GM18909 (cell line): ENCODE results near the gene GPR176.
"Not testable (repeated sequence)": the region's sequence is repeated elsewhere in the genome, so short reads cannot be mapped to it uniquely, and the experiment has no call there.

ENCODE experiments used
- ATAC-seq: cut with Tn5 transposase; IDR thresholded peaks from one replicate; pipeline ENCODE4 v1.9.1; 2021; ENCODE audit warnings: mild to moderate bottlenecking; ENCODE audit not compliant: unreplicated experiment, poor library complexity

The GPR176 gene

DNA sequence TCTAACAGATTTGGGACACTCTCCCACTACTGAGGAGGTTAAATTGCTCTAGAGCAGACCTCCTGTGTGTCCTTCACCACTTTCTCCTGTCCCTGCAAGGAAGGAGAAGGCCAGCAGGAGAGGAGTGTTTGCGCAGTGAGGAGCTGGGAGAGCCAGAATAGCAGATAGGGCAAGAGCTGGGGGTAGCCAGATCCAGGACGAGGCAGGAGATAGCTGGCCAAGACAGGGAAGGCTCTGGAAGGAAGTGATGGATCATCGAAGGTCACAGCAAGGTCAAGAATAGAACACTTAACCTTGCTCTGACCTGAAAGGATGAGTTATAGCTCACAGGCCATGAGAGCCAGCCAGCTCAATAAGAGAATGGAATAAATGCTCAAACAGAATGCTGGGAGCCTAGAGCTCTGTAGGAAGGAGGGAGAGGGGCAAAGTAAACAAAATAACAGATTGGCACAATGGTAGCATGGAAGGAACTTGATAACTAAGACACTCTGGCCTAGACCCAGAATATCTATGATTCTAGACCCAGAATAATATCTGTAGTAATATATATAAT lies 99.9 kb downstream of the GPR176 start:
- no peak for ATAC-seq

DNA sequence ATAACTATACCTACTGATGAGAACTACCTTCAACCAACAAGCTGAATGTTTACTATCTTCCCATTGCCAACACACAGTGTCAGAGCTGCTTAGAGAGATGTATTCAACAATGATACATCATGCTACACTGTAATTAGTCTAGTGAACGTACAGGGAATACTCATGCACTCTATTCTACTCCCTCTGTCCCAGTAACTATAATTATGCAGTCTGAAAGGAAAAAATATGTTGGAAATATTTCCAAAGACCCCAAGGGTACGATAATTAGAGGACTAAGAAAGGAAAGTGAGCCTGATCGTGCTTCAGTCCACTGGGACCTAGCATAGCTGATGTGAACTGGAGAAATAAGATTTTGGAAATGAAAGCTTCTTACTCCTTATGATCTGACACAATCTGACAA lies 100.5 kb downstream of the GPR176 start:
- no peak for ATAC-seq

DNA sequence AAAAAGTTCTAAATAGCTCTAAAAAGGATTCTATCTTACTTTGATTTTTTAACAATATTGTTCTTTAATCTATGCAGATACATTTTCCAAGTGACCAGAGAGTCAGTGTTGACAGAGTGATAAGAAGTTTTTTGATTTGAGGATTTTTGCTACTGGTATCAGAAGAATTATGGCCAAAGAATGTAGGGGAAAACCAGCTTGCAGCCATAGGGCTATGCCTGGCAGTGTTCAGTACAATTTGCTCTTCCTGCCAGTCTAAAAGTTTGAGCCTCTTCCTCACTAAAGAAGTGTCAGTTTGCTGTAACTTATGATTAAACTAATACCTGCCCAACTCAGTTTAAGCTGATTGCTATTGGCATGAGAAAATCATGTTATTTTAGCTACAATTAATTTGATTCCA lies 102.2 kb downstream of the GPR176 start:
- no peak for ATAC-seq

DNA sequence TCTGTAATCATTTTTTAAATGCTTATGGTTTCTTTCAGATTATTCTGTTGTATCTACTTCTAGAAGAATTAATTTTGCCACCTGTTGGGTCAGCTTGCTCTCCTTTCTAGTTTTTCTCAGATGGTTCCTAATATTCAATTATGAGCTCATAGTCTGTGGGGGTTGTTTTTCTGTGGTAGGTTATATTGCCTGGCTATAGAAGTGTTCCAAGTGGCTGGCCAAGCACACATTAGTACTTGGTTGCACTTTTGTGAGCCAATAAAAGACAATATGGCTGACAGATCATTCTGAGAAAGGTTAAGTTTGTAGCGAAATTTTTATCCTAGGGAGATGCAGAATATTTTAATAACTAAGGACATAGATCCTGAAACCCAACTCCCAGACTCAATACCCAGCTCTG lies 105.6 kb downstream of the GPR176 start:
- ATAC-seq = no peak

DNA sequence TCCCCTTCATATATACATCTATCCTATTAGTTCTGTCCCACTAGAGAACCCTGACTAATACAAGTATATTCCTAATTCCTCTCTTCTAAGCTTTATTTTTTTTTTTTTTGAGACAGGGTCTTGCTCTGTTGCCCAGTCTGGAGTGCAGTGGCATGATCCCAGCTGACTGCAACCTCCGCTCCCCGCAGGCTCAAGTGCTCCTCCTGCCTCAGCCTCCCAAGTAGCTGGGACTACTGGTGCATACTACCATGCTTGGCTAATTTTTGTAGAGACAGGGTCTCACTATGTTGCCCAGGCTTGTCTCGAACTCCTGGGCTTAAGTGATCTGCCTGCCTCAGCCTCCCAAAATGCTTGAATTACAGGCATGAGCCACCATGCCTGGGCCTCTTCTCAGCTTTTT lies 107.4 kb downstream of the GPR176 start:
- ATAC-seq = not testable (repeated sequence)

DNA sequence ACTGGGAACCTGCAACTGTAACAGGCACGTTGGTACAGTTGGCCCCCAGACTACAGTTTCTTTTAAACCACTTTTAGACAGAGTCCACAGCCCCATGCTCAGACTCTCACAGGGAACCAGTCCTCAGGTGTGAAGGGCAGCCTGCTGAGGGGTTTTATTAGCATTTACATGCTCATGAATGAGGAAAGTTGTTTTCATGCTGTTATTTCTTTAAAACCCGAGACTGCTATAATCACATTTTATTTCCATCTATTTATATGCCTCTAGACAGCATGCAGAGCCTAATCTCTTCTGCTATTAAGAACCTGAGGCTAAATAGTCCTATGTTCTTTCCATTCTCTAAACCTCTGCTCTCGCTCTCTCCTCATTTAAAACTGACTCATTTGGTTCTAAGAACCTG lies 111.2 kb downstream of the GPR176 start:
- no peak for ATAC-seq

DNA sequence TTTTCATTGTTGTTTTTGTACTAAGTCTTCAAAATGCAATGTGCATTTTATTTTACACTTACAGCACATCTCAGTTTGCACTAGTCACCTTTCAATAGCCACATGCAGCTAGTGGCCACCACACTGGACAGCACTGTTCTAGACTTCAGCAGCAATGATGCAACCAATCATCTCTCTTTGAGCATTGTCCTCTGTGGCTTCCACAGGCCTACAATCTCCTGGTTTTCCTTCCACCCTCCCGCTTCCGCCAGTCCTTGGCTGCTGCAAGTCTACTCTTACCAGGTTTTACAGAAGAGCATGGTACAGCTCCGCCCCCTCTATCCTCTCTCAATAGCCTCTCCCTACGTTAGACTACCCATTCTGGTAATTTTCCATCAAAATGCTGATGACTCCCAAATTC lies 112.3 kb downstream of the GPR176 start:
- ATAC-seq = no peak

DNA sequence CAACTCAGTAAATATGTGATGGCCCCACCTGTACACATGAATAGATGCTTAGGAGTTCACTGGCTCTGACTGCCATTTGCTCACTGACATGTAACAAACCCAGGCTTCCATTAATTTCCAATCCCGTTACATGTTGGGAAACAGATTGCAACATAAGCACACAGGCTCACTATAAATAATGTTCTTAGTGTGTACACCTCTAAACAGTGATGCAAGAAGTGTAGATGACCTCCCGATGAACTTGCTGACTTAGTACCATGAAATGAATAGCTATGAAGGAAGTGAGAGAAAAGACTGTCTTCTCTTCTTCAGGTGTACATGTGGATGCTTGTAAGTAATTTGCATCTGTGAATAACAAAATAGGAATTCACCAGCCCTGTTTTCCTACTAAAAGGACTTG lies 116.0 kb downstream of the GPR176 start:
- ATAC-seq = no peak

DNA sequence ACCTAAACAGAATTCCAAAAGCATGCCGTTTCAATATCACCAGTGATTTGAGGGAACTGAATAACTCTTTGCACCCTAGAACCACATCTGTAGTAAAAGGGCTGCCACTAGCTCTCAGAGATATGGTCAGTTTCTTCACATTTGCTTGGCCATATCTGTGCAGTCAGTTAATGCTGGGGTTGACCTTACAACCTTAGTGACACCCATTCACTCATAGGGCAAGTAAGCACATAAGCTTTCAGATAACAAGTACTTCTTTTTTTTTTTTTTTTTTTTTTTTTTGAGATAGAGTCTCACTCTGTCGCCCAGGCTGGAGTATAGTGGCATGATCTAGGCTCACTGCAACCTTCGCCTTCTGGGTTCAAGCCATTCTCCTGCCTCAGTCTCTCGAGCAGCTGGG lies 117.0 kb downstream of the GPR176 start:
- no peak for ATAC-seq

DNA sequence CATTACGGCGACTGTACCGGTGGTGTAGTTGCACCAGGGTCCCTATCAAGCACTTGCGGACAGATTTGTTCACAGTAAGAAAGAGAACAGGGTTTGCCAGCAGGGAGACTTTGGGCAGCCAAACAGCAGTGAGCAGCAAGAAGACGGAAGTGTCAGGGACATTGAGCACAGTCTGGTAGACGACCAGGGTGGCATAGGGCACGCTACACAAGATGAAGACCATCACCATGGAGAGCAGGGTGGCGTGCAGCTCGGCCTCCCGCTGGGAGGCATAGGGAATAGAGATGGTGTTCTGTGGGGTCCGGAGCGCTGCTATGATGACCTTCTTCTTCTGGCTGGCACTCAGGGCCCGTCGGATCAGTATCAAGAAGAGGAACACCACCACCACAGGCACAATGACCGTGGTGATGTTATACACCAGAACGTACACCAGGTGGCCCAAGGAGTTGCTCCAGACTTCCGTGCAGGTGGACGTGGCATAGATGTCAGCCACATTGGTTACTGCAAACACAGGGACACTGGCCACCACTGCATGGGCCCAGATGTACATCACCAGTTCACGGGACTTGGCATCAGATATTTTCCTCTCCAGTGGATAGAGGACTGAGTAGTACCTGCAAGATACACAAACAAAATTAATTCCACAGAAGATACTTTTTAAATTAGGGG lies 118.3 kb downstream of the GPR176 start:
- no peak for ATAC-seq

DNA sequence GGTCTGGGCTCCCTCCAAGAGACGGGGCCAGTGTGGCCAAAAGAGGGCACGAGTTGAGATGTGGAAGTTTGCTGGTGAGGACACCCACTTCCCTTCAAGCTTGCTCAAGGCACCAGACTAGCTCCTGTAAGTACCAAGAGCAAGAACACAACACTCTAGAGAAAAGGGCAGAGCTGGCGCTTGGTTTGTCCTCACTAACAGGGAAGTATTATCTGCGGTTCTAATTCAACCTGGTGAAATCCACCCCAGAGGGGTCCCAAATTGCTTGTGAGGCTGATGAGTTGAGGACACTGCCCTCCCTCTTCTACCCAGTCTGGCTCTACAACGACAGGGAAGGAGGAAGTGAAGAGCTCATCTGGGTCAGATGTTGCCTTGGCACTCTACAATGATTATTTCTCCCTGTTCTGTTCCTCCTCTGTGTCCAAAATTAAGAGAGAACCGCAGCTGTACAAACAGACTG lies 120.5 kb downstream of the GPR176 start:
- ATAC-seq = no peak

DNA sequence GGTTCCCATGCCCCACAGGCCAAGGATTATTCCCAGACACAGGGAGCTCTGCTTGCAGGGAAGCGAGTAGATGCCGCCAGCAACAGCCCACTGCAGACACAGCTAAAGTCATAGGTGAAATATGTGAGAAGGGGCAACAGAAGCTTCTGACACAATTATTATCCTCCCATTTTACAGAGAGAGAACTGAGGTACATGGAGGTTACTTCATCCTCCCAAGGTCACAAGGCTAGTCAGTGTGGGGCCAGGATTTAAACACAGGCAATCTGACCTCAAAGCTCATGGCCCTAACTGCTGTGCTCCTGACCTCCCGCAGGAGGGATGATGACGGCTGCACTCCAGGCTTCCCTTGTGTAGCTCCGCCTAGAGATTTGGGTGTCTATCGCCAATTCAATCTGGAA lies 121.7 kb downstream of the GPR176 start:
- no peak for ATAC-seq

DNA sequence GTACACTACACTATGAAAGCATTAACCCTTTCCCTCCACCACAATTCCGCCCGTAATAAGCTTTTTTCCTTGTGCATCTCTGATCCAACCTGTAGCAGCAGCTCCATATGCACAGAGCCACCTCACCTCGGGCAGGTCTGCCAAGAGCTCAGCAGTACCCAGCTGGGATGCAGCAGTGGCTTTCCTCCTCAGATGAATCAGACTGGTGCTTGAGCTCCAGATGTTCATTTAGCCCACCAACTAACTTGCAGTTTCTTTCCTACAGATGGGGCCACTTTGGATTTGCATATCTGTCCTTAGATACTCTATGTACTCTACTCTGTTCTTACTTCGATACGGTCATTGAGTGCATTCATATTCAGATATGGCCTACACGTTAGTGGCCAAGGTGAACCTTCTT lies 122.7 kb downstream of the GPR176 start:
- ATAC-seq = no peak

DNA sequence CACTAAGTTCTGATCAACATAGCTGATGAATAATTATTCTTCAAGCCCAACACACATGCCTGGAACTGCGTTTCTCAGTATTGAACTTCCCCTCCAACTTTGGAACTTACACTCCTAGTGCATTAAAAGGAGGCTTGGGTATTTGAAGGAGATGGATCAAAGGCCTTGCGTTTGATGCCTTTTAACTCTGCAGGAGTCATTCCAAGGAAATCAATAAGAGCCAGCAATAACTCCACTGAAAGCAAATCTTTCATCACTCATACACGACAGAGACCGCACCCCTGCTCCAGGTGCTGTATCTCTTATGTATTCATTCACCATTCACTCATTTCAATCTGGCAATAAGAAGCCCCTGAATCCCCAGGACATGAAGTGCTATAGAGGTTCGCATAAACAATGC lies 123.5 kb downstream of the GPR176 start:
- no peak for ATAC-seq

DNA sequence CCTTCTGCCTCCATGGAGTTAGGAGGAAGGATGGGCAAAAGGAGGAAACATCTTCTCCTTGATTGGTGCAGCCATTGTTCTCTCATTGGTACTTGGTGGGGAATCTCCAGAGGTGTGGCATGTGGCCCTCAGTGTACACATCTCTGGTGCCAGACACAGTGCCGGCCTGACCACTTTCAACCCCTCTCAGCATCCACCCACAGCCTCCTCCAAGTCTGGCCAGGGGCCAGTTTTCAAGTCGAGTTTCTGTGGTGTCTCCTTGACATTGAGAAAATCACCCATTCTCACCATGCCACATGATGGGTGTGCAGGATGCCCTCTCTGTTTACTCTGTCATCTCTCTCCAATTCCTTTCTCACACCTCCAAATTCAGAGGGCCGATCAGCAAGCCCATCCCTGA lies 124.6 kb downstream of the GPR176 start:
- no peak for ATAC-seq

DNA sequence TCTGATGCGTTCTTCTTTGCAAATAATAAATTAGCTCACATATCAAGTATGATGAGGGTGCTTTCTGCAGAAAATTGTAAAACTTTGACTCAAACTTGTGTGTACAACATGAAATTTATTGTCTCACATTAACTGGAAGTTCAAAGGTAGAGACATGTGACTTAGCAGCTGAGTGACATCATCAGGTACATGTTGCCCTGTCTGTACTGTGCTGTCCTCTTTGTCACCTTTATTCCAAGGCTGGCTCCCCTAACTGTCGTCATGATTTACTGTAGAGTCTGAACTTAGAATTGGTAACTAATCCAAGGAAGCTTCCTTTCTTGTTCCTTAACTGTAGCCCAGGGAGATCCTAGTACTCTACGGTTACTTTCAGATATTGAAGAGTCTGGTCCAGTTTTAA lies 125.1 kb downstream of the GPR176 start:
- ATAC-seq = no peak

DNA sequence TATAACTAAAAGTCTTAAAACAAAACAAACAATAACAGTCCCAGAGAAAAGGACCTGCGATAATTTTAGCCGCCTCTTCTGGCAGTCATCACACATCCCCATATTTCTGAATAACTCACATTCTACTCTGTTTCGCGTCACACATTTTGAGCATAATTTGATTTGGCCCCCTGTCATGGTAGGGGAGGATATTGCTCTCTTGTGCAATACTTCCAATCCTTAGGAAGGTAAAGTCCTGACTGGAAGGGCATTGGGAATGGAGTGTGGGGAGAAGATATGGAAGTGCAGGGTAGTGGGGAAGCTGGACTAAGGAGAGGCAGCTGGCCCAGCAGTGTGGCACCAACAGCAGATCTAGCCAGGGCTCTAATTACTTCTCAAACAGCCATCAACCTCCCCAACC lies 126.1 kb downstream of the GPR176 start:
- ATAC-seq = no peak

DNA sequence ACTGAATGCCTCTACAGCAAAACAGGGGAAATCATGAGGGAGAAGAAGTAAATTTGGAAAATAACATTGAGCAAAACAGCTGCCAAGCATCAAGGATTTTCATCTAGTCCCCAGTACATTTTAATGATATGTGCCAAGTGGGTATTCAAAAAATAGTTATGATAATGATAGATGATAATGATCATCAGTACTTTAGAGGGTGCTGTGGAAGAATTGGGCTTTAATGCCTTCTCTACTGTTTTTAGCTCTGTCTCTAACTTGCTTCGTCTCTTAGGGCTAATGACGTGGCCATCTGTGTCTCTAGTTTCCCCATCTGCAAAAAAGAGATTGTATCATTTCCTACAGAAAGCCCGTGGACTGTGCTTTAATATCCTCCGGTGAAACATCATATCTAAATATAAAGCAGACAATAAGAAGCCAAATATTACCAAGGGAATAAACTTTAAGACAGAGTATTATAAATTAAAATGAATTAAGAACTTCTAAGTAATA lies 127.2 kb downstream of the GPR176 start:
- no peak for ATAC-seq

DNA sequence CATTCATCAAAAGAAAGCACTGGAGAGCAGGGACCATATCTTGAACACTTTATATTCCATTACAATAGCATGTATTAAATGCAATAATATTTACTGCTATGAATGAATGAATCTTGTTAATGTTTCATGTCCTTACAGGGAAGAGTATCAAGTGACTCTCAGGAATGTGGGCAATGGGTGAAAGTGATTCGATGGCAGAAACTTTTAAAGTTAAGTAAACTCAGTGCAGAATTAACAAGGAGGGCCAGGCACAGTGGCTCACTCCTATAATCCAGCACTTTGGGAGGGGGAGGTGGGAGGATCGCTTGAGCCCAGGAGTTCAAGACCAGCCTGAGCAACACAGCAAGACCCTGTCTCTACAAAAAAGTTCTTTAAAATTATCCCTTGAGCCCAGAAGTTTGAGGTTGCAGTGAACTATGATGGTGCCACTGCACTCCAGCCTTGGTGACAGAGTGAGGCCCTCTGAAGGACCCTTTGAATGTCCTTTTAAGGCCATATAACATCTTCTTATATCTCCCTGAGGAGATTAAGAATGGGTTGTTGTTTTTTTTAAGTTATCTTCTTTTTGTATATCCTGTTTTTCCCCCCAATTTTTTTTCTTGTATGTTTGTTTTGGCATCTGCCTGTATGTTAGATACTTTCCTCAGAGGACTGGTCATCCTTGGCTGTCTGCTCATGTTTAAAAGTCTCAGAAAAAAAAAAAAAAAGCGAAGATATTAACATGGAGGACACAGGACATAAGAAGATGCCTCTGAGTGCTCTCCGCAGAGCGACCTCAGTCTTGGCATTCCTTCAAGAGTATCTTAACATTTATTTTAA lies 127.8 kb downstream of the GPR176 start:
- ATAC-seq = no peak

DNA sequence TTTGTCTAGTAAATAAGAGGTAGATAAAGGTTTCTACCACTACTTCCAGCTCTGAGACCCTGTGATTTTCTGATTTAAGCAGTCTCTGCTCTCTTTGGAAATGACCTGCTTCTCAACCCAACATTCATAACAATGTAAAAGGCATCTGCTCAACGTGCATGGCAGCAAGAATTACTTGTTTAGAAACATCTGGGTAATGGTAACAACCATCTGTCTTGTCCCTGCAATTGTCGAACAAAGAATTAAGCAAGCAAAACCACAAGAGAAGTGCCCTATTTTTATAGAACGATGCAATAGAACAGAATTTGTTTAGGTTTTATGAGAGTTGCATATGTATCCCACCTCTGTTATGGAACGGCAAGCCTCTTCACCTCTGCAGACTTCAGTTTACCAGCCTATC lies 130.3 kb downstream of the GPR176 start:
- ATAC-seq = no peak

DNA sequence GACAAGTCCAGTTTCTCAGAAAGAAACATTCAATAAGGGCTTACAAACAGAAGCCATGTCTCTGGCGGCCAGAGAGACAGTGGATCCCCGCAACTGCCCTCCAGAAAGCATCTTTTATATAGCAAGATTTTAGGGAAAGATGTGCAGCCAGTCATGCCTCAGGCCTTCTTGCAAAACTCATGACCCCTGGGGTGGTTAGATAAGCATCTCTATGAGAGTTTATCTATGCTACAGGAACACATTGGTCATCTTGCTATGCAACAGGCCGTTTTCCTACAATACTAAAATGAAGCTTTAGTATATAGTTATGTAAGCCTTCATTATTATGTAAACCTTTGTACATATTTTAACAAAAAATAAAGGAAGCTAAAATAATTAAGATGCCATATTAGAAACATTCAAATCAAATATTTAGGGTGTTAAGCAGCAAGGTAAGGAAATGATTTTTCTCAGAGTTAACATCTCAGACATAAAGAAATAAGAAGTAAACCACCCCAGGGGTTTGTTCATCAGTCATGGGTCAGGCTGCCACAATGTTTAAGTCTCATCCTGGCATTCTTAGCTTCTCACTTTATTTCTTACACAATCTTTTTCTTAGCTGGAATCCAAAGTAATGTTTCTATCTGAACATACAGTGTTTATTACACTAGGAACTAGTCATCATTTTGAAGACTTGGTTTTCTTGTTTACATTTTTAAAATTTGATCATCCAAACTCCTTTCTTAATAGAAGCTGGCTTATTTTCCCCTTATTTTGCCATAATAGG lies 131.1 kb downstream of the GPR176 start:
- no peak for ATAC-seq
